COLO829 (cell line): ENCODE data around the gene KCNQ1.

ENCODE experiments used
- DNase-seq: peaks from one replicate; pipeline ENCODE4 v3.0.0; 2012; ENCODE audit warnings: low spot score

KCNQ1 gene

DNA sequence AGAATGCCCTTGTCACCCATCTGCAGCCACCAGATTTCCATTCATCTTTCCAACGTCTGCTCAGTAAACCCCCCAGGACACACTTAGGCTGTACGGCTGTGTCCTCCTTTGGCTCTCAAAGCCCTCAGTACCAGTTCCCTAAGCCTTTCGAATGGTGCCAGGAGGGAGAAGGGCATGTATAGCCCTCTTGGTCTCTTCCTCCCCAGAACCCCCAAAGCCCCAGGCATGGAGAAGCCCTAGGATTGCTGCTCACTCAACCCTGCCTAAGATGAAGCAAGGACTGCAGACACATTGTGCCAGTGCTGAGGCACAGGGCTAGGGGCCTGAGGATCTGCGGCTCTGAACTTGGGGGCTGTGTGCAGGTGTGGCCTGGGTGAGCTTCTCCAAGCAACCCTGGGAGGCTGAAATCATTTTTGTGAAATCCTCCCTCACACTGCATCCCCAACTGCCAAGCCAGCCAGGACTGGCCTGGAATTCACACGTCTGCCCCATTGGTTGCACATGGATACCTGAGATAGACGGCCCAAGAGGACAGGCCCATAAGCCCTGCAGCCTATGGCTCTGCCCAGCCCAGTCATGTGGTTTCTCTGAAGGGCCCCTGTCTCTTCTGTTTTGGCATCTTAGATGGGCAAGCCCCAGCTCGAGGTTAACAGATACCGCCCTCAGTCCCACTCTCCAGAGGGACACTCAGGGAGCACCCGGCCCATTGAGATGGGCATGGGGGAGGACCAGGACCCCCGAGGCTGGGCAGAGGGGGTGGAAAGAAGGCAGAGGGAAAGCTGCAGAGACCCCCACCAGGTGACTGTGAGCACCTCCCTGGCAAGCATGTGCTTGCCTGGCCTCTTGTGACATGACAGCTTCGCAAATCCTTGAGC is 221.0 kb downstream of the KCNQ1 start:
- no peak for DNase-seq

DNA sequence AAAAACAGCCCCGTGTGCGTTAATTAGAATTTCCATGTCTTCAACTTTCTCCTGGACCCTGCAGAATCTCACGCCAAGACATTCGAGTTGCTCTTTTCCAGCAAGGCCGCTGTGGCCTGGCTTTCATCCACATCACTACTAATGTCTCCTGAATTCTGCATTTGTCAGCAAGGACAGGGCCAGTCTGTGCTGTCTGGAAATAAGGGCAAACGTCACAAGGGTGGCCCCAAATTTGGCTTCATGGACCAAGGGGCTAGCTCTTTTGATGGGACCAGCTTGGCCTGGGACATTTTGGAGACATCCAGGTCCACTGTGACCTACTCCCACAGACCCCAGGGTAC is 221.6 kb downstream of the KCNQ1 start:
- no peak for DNase-seq

DNA sequence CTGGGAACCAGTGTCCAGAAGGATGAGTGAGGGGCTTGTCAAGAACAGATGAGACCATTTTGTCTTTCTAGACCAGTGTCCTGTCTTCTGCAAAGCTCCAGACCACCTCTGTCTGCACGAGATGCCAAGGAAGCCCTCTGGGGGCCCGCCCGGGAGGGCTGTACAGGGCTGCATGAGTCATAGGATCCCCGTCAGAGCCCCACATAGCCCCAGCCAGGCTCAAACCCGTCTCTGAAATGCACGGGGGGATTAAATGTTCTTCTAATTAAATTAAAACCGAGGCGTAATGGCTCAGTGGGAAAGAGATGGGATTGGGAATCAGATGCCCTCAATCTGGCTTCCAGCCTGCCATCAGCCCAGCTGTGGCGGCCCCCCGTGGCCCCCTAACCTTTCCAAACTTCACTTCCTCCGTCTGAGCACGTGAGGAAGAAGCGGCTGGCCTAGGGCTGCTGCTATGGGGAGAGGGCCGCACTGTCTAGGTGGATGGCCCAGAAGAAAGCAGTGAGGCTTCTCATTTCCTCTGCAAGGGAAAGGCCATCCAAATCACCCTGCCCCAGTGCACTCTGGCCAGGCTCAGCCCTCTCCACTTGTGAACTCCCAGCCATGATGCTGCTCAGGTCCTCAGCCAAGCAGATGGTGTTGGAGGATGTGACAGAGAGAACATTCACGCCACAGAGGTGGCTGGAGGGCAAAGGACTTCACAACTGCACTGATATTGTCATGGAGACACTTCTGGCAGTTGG is 222.2 kb downstream of the KCNQ1 start:
- no peak for DNase-seq

DNA sequence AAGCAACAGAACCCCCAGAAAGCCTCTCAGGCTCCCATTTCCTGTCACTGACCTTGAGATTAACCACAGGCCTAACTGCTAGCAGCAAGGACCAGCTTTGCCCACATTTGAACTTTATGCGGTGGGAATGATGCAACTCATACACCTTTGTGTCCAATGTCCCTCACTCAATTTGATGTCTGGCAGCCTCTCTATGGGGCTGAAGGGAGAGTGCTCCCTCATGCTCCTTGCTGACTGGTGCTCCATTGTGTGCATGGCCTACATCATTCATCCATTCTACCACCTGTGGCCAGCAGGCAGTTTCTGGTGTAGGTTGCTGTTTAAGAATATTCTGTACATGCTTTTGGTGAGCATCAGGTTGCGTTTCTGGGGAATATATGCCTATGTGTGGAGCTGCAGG is 223.1 kb downstream of the KCNQ1 start:
- no peak for DNase-seq

DNA sequence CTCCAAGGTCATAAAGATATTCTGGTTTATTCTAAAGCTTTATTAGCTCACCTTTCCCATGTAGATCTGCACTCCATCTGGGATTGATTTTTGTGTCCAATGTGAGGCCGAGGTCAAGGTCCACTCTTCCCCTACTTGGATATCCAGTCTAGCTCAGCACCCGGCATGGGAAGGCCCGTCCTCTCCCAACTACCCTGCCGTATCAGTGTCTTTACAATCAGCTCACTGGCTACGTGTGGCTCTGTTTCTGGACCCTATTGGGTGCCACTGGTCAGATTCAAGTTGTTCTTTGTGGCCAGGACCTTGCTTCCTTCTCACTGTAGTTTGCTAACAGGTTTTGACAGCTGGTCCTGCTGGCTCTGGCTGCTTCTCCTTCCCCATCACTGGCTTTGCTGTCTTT is 224.1 kb downstream of the KCNQ1 start:
- DNase-seq = no peak

DNA sequence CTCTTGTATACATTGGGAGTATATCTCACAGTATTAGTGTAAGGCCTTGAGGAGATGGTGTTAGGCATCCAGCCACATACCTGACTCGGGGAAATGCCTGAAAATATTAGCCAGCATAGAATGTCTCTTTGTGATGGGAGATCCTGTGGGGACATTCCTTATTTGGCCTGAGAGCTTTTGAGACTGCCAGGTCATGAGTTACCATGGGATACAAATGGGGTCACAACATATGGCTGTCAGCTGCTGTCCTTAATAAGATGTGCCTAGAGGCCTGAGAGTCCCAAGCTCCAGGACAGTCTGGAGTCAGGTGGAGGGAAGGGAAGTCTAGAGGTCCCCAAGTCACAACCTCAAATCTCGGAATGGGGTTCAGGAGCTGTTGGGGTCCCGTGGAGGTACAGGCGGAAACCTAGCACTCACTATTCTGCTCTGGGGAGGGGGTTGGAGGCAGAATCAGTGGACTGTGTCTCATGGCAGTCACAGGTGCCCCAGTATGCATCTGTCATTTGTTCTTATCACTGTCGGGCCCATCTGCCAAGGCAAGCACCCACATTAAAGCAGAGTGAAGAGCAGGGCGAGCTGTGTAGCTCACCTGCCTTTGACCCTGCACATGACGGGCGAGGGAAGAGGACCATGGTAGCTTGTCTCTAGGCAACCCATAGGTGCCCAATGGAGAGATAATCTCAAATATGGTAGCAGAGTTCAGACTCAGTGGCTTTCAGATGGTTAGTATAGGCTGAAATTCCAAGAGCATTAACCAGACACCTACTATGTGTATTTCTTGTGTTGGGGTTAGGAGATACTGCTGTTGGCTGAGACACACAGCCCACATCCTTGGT is 225.0 kb downstream of the KCNQ1 start:
- no peak for DNase-seq

DNA sequence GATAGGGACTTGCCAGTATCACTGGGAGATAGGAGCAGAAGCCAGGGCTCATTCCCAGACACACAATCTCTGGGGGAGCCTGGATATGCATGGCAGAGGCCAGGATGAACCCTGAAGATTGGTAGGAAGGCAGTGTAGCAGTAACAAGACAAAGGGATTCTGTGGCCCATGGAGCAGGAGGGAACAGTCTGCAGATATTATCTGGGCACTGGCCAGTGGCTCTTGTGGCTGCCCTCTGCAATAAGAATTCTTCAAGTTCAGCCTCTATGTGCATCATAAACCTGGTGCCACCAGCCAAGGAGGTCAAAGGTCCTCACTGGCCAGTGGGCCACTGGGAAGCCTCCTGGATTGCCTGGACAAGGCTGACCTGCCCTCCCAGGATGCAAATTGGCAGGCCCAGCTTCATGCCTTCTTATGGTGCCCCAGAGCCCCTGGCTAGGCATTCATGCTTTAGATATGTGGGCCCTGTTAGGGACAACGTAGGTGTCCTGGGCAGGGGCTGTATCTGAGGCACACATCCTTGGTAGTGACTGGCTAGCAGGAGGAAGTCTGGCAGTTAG is 225.8 kb downstream of the KCNQ1 start:
- no peak for DNase-seq

DNA sequence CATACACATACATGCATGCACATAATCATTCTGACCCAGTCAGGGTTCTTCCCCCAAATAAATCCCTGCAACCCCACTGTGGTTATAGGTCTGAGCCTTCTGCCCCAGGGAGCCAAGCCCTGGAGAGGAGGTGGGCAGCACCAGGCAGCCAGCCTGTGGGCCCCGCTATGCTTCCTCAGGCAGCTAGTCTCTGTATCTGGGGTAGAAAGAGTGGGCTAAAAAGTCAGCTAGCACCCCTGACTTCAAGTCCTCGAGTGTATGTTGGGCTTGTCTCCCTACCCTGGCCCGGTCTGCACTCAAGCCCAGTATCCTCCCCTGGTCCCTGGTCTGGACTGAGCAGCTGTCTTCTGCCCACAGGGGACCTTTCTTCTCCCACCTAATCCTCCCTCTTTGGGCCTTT is 226.9 kb downstream of the KCNQ1 start:
- no peak for DNase-seq

DNA sequence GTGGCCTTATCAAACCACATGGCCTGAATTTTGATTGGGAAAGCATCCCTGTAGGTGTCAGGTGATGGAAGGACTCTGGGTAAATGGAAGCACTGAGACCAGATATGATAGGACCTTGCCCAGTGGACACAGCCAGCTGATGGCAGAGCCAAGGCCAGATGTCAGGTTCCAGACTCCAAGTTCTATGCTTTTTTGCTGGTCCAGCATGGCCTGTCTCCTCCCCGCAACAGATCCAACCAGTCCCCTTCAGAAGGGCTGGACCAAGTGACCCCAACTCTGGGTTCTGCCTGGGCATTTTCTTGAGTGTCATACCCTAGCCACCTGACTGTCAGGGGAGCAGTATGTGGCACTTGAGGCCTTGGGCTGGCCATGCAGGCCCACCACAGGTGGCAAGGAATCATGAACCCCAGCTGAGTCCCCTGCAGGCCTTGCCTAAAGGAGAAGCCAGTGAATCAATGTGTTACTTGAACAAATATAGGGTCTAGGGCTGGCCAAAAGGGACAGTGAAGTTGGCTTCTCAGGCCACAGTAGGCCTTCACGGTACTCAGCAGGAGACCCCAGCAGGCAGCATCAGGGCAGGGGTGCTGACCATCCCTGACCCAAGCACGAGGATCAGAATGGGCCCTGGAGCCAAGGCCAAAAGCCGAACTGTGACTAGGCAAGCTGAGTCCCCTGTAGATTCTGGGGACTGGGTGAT is 227.9 kb downstream of the KCNQ1 start:
- DNase-seq = no peak

DNA sequence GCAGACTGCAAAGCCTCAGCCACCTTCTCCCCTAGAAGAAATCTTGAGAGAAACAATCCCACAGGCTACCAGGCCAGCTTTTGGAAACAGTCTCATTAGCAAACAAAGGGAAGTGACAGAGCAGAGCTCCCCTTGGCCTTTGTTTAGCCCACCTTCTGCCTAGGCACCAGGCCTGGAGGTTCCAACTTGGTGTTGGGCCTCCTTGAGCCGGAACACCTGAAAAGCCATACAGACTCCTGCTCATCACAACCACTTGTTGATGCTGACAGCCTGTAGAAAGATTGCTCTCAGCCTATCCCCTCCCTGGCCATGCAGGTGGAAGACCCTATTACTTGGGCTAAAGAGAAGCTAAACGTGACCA is 228.4 kb downstream of the KCNQ1 start:
- DNase-seq = no peak

DNA sequence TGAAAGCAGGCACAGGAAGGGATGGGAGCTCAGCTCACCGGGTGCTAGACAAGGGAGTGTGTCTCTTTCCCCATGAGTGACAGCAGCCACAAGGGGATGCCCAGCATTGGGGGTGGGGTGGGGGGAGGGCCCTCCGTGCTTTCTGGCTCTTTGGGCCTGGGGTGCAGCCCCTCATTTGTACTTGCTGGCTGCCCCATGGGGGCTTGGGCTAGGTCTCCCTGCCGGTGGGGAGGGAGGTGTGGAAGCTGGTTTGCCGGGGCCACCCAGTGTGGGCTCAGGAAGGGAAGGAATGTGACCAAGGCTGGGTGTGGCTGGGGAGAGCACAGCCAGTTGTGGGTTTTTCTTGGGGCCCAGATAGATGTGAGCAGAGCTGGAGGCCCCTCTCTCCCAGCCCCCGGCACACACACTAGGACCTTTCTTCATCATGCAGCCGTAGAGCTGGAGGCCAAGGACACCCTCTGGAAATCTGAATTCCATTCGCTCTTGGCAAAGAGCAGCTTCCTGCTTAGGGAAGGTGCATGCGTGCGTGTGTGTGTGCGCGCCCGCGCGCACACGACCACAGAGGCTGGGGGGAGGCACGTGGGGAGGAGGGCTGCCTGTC is 229.2 kb downstream of the KCNQ1 start:
- no peak for DNase-seq

DNA sequence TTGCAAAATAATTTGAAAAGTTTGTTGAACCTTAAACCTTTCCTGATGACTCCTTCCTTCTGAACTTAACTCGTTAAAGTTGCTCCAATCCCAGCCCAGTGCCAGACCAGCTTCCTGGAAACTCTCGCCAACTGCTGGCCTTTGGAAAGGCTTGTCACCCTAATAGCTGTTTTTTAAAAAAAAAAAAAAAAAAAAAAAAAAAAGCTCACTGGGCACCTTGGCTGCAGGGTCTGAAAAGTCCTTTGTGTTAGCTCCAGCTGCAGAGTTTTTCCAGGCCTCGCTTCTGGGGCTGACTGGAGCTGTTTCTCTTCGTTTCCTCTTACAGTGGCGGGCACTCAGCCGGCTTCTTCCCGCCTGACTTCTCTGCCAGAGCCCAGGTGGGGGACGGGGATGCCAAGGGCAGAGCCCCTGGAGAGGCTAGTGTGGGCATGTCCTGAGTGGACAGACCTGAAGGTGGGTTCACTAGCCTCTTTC is 229.9 kb downstream of the KCNQ1 start:
- peak; percentile 53 for DNase-seq

DNA sequence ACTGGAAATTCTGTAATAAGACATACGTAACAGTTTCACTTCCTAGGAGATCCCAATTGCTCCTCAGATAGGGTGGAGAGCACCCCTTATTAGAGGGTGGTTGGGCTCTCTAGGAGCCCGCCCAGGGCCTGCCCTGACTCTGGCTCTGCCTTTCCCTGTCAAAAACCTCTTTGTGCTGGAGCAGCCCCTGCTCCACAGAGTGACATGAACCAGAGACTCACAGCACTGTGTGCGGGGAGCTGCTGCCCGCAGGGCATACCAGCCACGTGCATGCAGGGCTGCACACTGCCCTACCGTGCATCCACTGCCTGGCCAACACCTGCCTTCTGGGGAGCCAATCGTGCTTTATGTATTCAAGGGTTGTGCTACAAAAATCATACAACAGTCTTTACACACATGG is 230.7 kb downstream of the KCNQ1 start:
- DNase-seq = peak; percentile 58

DNA sequence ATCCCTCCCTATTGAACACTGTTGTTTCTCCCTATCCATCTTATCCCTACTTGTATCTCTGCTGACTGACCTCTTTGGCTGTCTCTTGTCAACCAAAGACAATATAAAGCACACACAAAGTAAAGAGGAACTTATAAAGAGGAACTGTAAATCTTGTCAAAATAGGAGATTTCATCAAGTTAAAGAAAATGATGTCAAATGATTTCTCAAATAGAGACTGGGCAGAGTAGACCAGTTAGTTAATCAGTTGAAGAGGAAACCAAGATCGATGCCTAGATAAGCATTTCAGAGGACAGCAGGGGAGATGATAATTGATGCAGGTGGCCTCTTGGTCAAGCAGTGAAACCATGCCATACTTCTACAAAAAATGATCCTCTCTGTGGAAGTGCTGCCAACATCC is 232.3 kb downstream of the KCNQ1 start:
- DNase-seq = no peak

DNA sequence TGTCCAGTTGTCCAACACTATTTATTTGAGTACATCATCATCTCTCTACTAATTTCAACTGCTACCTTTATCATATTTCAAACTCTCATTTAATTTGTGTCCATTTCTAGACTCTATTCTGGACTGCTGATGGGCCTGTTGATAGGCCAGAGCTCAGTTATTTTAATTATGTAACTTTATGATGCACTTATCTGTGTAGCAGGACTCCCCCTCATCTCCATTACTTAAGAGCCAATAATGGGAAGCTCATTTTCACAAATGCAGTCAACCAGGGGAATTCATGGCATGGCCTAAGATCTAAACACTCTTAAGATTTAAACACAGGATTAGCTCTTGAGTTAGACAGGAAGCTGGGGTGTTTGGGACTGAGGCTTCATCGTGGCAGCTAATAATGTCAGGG is 233.6 kb downstream of the KCNQ1 start:
- no peak for DNase-seq

DNA sequence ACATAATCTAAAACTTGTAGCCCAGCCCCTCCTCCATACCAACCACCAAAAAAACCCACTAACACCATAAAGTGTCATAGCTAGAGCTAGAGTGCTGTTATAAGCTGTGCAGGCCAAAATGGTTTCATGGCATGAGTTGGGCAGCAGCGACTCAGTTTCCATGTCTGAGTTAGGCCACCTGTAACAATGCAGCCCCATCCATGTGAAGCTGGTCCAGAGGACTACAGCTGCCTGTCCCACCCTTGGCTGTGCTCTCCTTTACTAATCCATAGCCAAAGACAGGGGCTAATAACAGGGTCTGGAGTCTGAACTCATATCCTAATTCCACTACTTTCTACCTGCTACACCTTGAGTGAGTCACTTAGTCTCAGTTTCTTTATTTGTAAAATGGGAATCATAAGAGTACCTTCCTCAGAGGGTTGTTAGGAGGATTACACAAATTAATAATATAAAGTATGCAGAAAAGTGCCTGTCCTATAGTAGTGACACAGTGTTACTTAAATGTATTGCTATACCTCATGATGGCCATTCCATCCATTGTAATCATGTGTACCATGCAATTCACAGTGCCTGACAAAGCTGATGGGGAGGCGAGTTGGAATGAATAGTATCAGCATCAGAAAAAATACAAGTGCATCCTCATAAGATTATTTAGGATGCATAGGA is 234.3 kb downstream of the KCNQ1 start:
- no peak for DNase-seq

DNA sequence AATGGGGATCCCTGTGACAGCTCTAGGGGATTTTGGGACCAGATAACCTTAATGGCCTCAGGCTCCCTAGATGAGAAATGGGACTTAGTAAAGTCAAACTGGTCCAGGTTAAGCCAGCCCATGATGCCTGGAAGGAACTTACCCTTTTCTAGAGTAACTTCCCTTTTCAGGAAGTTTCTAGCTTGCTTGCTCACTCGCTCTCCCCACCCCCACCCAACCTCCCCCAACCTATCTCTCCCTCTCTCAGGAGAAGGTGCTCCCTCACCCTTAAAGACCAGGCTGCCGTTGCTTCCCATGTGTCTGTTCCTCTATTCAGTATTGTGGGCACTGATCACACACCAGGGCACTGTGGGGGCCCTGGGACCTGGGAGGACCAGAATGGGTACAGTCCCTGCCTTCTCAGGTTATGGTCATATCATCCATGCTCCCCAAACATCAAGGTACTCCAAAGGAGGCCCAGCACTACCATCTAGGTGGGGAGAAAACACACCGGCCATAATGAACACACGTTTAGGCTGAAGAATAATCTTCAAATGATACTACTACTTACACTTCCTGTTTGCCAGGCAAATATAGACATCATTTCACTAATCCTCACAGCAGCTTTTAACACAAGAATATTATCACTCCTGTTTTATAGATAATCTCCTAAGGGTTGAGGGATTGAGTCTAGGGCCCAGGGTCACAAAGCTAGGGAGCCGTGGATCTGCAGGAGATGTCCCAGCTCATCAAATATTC is 236.8 kb downstream of the KCNQ1 start:
- DNase-seq = no peak

DNA sequence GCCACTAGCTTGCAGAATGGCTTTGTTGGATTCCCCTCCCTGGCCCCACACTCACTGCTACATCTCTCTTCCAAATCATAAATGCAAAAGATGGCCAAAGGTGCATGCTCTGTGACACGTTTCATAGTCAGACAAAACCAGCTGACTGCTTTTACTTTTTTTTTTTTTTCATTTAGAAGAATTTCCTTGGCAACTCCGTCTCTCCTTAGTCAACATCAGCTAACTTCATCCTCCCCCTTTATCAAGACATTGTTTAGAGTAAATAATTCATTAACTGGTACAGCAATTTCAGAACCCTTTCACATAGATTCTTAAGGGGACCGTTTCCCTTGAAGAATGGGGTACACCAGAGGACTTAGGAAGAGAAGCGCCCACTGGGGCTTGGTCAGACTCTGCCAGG is 239.0 kb downstream of the KCNQ1 start:
- DNase-seq = no peak

DNA sequence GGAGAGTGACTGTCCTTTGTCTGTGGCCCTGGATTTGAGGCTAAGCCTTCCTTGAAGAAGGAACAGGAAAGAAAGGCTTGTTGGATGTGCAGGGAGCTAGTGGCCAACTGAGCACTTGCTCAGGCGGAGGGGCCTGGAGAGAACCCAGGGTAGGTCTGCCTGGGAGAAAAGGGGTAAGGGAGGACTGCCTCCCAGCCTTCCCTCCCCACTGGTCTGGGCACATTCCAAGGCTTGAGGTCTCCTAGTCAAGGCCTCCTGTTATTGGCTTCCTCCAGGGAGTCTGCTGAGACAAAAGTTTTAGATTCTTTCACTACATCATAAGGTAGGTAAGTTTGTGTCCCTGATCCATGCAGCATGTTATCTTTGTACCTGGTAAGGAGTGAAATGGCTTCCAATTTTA is 239.8 kb downstream of the KCNQ1 start:
- DNase-seq = no peak

DNA sequence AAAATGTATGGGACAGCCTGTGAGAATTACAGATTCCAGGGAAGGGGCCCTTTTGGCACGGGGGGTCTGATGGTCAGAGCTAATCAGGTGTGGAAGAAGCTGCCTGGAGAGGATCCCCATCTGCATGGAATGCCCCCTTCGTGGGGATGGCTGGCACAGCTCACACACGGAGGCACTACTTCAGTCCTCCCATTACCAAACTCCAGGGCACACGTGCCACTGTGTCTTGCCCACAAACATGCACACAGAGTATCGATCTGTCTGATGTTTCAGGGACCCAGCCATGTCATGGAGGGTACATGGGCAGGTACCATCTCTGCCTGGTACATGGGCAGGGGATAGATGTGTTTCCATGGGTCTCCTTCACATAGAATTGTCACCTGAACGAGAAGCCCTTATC is 240.2 kb downstream of the KCNQ1 start:
- DNase-seq = no peak
